Activated T-cell treated with anti-CD3 and anti-CD28 coated beads for 48 hours (primary cell): ENCODE measurements around the gene USP43.

Experiments used
- DNase-seq: peaks from one replicate; pipeline ENCODE4 v3.0.0-alpha.2; 2020; ENCODE audit warnings: low read depth

Gene USP43

DNA sequence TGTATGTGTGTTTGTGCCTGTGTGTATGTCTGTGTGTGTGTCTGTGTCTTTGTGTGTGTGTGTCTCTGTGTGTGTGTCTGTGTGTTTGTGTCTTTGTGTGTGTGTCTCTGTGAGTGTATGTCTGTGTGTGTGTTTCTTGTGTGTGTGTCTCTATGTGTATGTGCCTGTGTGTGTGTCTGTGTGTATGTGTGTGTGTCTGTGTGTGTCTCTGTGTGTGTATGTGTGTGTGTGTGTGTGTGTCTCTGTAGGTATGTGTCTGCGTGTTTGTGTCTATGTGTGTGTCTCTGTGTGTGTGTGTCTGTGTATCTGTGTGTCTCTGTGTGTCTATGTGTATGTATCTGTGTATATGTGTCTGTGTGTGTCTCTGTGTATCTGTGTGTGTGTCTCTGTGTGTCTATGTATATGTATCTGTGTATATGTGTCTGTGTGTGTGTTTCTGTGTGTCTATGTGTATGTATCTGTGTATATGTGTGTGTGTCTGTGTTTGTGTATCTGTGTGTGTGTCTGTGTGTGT lies 70.2 kb downstream of the USP43 start:
- DNase-seq: no peak

DNA sequence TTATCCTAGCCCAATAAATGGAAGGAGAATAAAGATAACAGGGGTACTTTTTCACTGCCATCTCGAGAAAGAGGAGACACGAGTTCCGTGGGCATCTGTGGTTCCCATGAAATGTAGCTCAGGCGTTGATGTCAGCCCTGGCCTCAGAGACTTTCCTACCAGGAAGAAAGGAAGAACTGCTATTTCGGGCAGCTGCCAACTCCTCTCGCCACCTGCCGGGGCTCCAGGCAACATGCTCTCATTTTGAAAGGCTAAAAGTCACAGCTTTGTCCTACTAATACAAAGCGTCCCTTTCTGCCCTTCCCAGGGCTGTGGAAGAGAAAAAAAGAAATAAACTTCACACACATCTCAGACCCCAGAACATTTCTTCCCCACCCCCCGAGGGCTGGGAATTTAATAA lies 80.3 kb downstream of the USP43 start:
- no peak for DNase-seq

DNA sequence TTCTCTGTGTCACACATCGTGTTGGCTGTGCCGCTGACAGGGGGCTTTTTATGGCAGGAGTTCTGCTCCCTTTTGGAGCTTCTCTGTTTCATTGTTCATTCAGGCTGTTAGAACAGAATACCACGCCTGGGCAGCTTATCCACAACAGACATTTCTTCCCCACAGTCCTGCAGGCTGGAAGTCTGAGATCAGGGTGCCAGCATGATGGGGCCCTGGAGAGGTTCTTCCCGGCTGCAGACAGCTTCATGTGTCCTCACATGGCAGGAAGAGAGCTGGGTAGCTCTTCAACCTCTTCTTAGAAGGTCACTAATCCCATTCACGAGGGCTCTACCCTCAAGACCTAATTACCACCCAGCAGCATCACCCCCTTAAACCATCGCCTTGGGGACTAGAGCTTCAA lies 81.0 kb downstream of the USP43 start:
- no peak for DNase-seq

GRCh38 chr17:9728005-9728404 lies 82.7 kb downstream of the USP43 start:
- no peak for DNase-seq

DNA sequence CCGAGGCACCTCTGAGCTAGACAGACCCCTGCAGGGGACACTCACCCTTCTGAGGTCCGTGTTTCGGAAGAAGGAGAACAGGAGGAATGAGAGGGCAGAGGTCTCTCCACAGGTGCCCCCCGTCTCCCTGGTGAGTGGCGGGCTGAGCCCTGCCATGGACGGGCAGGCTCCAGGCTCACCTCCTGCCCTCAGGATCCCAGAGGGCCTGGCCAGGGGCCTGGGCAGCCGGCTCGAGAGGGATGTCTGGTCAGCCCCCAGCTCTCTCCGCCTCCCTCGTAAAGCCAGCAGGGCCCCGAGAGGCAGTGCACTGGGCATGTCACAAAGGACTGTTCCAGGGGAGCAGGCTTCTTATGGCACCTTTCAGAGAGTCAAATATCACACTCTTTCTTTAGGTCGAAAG lies 83.2 kb downstream of the USP43 start:
- no peak for DNase-seq

GRCh38 chr17:9729034-9729650 lies 83.8 kb downstream of the USP43 start:
- no peak for DNase-seq

- no peak for DNase-seq
Observed at GRCh38 chr17:9729735-9730420, 84.6 kb downstream of the USP43 start.

- no peak for DNase-seq
Observed at GRCh38 chr17:9750524-9750923, 105.2 kb downstream of the USP43 start.

GRCh38 chr17:9755083-9755482 lies 109.8 kb downstream of the USP43 start:
- no peak for DNase-seq

DNA sequence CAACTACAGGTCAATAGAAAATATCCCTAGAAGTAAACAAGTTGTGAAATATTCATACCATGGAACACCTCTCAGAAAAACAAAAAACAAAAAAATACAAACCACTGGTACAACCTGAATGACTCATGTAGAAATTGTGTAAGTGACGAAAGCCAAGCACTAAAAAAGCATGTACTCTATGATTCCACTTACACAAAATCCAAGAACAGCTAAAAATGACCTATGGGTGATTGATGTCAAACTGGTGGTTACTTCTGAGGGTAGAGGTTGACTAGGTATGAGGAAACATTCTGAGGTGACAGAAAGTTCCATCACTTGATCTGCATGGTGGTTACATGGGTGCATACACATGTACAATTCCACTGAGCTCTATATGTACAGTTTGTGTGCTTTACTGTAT lies 114.9 kb downstream of the USP43 start:
- no peak for DNase-seq

DNA sequence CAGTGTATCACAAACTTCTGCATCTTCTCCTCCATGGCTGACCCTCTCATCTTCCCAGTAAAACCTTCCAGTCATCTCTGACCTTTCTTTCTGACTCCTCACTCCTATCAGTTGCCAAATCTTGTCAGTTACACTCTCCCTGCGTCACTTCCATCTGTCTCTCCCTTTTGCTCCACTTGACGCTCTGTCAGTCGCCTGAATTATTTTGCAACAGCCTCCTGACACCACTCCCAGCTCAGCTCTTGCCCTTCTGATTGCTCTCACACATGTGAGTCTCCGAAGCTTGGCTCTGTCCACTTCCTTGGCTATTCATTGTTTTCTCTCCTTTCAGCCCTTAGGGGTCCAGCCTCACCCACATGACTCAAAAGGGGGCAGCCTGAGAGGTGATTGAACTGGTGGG lies 118.3 kb downstream of the USP43 start:
- DNase-seq: no peak

DNA sequence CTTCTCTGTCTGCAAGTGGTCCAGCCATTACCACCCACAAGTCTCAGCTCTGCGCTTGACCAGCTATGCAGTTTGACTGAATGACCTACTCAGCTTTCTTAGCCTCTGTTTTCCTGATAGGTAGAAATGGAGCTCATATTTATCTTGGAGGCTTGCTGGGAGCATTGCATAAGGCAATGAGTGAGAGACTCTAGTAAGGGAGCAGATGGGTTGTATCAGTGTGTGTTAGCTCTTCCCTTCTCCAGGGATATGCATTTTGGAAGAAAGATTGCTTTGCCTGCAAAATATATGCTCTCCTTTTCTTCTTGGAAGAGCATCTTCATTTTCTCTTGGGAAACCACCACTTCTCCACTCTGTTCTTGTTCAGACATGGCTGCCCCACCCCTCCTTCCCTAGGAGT lies 120.0 kb downstream of the USP43 start:
- DNase-seq: no peak

DNA sequence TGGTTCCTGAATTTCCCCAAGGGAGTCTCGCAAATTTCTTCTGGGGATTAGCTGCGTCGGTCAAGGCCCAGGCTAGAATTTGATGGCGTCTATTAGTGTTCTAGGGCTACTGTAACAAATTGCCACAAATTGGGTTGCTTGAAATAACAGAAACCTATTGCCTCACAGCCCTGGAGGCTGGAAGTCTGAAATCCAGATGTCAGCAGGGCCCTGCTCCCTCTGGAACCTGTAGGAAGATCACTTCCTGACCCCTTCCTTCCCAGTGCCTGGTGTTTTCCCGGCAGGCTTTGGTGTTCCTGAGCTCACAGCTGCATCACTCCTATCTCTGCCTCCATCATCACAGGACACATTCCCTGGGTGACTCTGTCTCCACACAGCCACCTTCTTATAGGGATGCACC lies 121.7 kb downstream of the USP43 start:
- DNase-seq: no peak

- no peak for DNase-seq
Observed at GRCh38 chr17:9767432-9767991, 122.2 kb downstream of the USP43 start.

- no peak for DNase-seq
Observed at GRCh38 chr17:9768381-9768934, 123.1 kb downstream of the USP43 start.

DNA sequence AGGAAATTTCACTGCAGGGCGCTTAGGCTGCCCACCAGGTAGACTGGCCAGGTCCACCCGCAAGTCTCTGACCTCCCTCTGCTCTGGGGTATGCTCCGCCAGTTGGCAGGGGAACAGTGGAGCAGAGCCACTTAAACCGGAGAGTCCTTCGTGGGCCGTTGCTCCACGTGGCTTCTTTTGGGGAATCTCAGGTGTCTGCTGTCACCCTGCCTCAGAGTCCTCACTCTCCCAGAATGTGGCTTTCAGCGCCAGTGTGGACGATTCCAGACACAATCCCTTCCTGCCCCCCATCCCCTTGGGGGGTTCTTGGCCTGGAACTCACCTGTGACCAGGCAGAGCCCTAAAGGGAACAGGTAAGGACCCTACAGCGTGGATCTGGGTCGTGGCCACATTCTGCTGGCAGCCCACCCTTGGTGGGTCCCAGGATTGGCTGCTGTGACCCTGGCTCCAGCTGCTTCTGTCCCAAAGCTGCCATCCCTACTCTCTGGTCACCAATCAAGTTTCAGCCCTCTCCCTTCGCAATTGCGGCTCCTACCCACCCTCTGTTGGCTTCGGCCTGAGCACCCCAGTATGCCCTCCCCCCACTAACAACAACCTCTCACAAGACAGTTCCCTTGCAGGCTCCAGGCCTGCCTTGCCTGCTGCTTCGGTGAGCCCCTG lies 123.8 kb downstream of the USP43 start:
- DNase-seq: no peak

- no peak for DNase-seq
Observed at GRCh38 chr17:9771465-9771864, 126.1 kb downstream of the USP43 start.

DNA sequence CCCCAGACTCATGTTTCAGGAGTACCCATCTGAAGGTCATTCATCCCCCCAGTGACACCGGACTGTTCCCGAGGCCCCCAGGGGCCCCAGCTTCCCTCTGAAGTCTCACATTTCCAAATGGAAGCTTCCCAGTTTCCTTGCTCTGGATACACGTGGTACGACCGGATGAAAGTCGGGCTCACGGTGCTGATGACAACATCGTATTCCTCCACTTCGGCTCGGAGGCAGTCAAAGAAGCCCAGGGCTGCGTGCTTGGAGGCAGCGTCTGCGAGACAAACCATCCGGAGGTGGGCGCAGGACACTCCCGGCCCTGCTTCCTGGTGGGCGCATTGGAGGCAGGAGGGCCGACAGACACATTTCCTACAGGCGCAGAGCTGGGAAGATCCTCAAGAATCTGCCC lies 127.3 kb downstream of the USP43 start:
- no peak for DNase-seq

DNA sequence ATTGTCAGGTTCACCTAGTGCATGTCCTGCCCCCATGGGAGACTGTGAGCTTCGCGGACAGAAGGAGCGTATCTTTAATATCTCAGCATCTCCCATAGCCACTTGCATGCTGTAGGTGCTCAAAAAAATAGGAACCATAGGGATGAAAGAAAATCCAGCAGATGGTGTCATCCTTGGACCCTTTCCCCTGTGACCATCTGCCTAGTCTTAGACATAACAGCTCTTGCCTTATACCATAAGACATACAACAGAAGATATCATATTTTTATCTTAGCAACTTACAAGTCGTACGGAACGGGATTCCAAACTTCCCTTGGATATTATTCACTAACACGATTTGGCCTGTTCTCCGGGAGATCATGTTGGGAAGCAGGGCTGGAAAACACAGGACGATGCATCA lies 131.6 kb downstream of the USP43 start:
- DNase-seq: no peak
